Memory B cell (primary cell): ENCODE data around the gene RALB.
A peak's percentile ranks its signal among the peaks of the same experiment; 100 is the strongest.

Experiments
- ATAC-seq: fragments of 150-1000 bp; cut with Tn5 transposase; 2 replicates; pipeline ENCODE4 v1.10.0; 2021; ENCODE audit warnings: low read depth, mild to moderate bottlenecking, moderate library complexity
- DNase-seq, 2 donors: peaks; one replicate each; pipeline ENCODE4 v3.0.0; 2022; ENCODE audit warnings: low spot score in 2 of 2
- H3K27ac Mint-ChIP-seq: one replicate; pipeline ENCODE4 v1.8.0; 2022; ENCODE audit warnings: mild to moderate bottlenecking, moderate library complexity, mixed read lengths
- H3K27me3 Mint-ChIP-seq: one replicate; pipeline ENCODE4 v1.8.0; 2022; ENCODE audit warnings: mixed read lengths
- H3K36me3 Mint-ChIP-seq: one replicate; pipeline ENCODE4 v1.8.0; 2022; ENCODE audit warnings: mild to moderate bottlenecking, mixed read lengths
- H3K4me1 Mint-ChIP-seq: one replicate; pipeline ENCODE4 v1.8.0; 2022; ENCODE audit warnings: mixed read lengths
- H3K4me3 Mint-ChIP-seq: one replicate; pipeline ENCODE4 v1.8.0; 2022; ENCODE audit warnings: mild to moderate bottlenecking, moderate library complexity, mixed read lengths
- H3K9me3 Mint-ChIP-seq: one replicate; pipeline ENCODE4 v1.8.0; 2022; ENCODE audit warnings: mixed read lengths

RALB gene

GRCh38 chr2:120243875-120244553, 8.6 kb upstream of the RALB start:
- Mint-ChIP-seq H3K27ac (no peak overlapping the region), H3K36me3 (peaks cover 2% of the 10 kb centered on the region), H3K4me3 (no peak overlapping the region), H3K9me3 (peaks cover 5% of the 10 kb centered on the region), H3K27me3 (peaks cover 5% of the 10 kb centered on the region), H3K4me1 (peaks cover 7% of the 10 kb centered on the region)
- DNase-seq (no peak), ATAC-seq (no peak)

- DNase-seq: no peak
- Mint-ChIP-seq H3K27me3 (peaks cover 5% of the 10 kb centered on the region), H3K27ac (no peak overlapping the region), H3K36me3 (peaks cover 2% of the 10 kb centered on the region), H3K4me3 (no peak overlapping the region), H3K9me3 (peaks cover 5% of the 10 kb centered on the region), H3K4me1 (peaks cover 7% of the 10 kb centered on the region)
- ATAC-seq: no peak
Observed at GRCh38 chr2:120244656-120245519, 7.8 kb upstream of the RALB start.

- Mint-ChIP-seq H3K9me3 (peaks cover 5% of the 10 kb centered on the region), H3K4me1 (peaks cover 7% of the 10 kb centered on the region), H3K27ac (no peak overlapping the region), H3K4me3 (no peak overlapping the region), H3K36me3 (peaks cover 2% of the 10 kb centered on the region), H3K27me3 (peaks cover 5% of the 10 kb centered on the region)
- ATAC-seq: no peak
- DNase-seq: no peak
Observed at GRCh38 chr2:120245520-120246332, 6.9 kb upstream of the RALB start.

- H3K9me3 Mint-ChIP-seq: peaks cover 5% of the 10 kb centered on the region
- peaks cover 9% of the 10 kb centered on the region for H3K4me1 Mint-ChIP-seq
- ATAC-seq (no peak), DNase-seq (no peak)
- no peak overlapping the region for H3K27ac Mint-ChIP-seq
- peaks cover 5% of the 10 kb centered on the region for H3K27me3 Mint-ChIP-seq
- H3K4me3 Mint-ChIP-seq: no peak overlapping the region
- peaks cover 2% of the 10 kb centered on the region for H3K36me3 Mint-ChIP-seq
Observed at GRCh38 chr2:120246546-120247300, 5.9 kb upstream of the RALB start.

- no peak overlapping the region for H3K27ac Mint-ChIP-seq
Observed at GRCh38 chr2:120247851-120248250, 4.8 kb upstream of the RALB start.

GRCh38 chr2:120250640-120251039, 2.0 kb upstream of the RALB start:
- Mint-ChIP-seq H3K27ac (no peak overlapping the region), H3K4me3 (no peak overlapping the region), H3K4me1 (peaks cover 30% of the 10 kb centered on the region), H3K27me3 (peaks cover 5% of the 10 kb centered on the region), H3K9me3 (no peaks in the 10 kb centered on the region), H3K36me3 (peaks cover 2% of the 10 kb centered on the region)
- DNase-seq: no peak
- no peak for ATAC-seq

More at GRCh38 chr2:120247851-120248250, 4.8 kb upstream of the RALB start:
- Mint-ChIP-seq H3K36me3 (peaks cover 2% of the 10 kb centered on the region), H3K4me1 (peaks cover 12% of the 10 kb centered on the region), H3K4me3 (no peak overlapping the region), H3K9me3 (peaks cover 5% of the 10 kb centered on the region), H3K27me3 (peaks cover 5% of the 10 kb centered on the region)
- DNase-seq: no peak
- no peak for ATAC-seq

GRCh38 chr2:120251078-120251477, 1.6 kb upstream of the RALB start:
- Mint-ChIP-seq H3K4me1 (peaks cover 33% of the 10 kb centered on the region), H3K36me3 (peaks cover 4% of the 10 kb centered on the region), H3K27me3 (peaks cover 5% of the 10 kb centered on the region), H3K27ac (no peak overlapping the region), H3K9me3 (no peaks in the 10 kb centered on the region), H3K4me3 (no peak overlapping the region)
- no peak for DNase-seq
- ATAC-seq: no peak

- Mint-ChIP-seq H3K9me3 (no peaks in the 10 kb centered on the region), H3K27me3 (peaks cover 2% of the 10 kb centered on the region), H3K4me1 (peaks cover 39% of the 10 kb centered on the region), H3K36me3 (peaks cover 4% of the 10 kb centered on the region), H3K4me3 (peak overlapping the region; percentile 98), H3K27ac (peak overlapping the region; percentile 95)
- ATAC-seq (no peak), DNase-seq (no peak)
Observed at GRCh38 chr2:120251880-120252224, 800 bp upstream of the RALB start.

- no peaks in the 10 kb centered on the region for H3K9me3 Mint-ChIP-seq
- peak; percentile 33 for ATAC-seq
- peaks cover 2% of the 10 kb centered on the region for H3K27me3 Mint-ChIP-seq
- DNase-seq: peak in 1 of 2 donors; percentile 34
- peak overlapping the region; percentile 95 for H3K27ac Mint-ChIP-seq
- H3K4me1 Mint-ChIP-seq: peaks cover 43% of the 10 kb centered on the region
- H3K36me3 Mint-ChIP-seq: peaks cover 11% of the 10 kb centered on the region
- H3K4me3 Mint-ChIP-seq: peak overlapping the region; percentile 97
Observed at GRCh38 chr2:120253021-120253882, 600 bp downstream of the RALB start.

GRCh38 chr2:120254178-120254577, 1.5 kb downstream of the RALB start:
- Mint-ChIP-seq H3K27ac (peak overlapping the region; percentile 95), H3K4me1 (peaks cover 43% of the 10 kb centered on the region), H3K9me3 (peaks cover 2% of the 10 kb centered on the region), H3K4me3 (peak overlapping the region; percentile 97), H3K36me3 (peaks cover 14% of the 10 kb centered on the region), H3K27me3 (no peaks in the 10 kb centered on the region)
- no peak for ATAC-seq
- DNase-seq: no peak

GRCh38 chr2:120255071-120255470, 2.4 kb downstream of the RALB start:
- no peak for DNase-seq

GRCh38 chr2:120255986-120256650, 3.5 kb downstream of the RALB start:
- Mint-ChIP-seq H3K36me3 (peaks cover 25% of the 10 kb centered on the region), H3K4me1 (peaks cover 51% of the 10 kb centered on the region), H3K4me3 (no peak overlapping the region), H3K27ac (peak overlapping the region; percentile 1), H3K9me3 (peaks cover 8% of the 10 kb centered on the region), H3K27me3 (no peaks in the 10 kb centered on the region)
- DNase-seq: no peak
- no peak for ATAC-seq

More at GRCh38 chr2:120255071-120255470, 2.4 kb downstream of the RALB start:
- Mint-ChIP-seq H3K9me3 (peaks cover 2% of the 10 kb centered on the region), H3K27ac (peak overlapping the region; percentile 95), H3K27me3 (no peaks in the 10 kb centered on the region), H3K4me3 (peak overlapping the region; percentile 50), H3K4me1 (peaks cover 43% of the 10 kb centered on the region), H3K36me3 (peaks cover 18% of the 10 kb centered on the region)
- no peak for ATAC-seq
